GM19395 (cell line): ENCODE measurements around the gene WDR93.
"Not testable (repeated sequence)": the region's sequence is repeated elsewhere in the genome, so short reads cannot be mapped to it uniquely, and the experiment has no call there.

ENCODE experiments used
- ATAC-seq: cut with Tn5 transposase; IDR thresholded peaks from one replicate; pipeline ENCODE4 v1.9.1; 2021; ENCODE audit warnings: mild to moderate bottlenecking, moderate library complexity; ENCODE audit not compliant: unreplicated experiment

Gene WDR93

DNA sequence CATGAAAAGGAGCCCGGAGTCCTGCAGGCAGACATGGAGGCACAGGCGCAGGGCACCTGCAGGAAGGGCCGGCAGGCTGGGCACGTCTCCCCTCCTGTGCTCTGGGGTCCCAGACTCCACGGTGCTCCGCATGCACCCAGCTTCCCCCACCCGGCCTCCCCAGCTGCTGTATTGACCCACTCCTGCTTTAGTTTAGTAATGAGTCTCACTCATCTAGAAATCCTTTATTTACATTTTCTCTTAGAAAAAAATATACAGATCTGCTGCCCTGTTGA lies 94.0 kb downstream of the WDR93 start:
- no peak for ATAC-seq

DNA sequence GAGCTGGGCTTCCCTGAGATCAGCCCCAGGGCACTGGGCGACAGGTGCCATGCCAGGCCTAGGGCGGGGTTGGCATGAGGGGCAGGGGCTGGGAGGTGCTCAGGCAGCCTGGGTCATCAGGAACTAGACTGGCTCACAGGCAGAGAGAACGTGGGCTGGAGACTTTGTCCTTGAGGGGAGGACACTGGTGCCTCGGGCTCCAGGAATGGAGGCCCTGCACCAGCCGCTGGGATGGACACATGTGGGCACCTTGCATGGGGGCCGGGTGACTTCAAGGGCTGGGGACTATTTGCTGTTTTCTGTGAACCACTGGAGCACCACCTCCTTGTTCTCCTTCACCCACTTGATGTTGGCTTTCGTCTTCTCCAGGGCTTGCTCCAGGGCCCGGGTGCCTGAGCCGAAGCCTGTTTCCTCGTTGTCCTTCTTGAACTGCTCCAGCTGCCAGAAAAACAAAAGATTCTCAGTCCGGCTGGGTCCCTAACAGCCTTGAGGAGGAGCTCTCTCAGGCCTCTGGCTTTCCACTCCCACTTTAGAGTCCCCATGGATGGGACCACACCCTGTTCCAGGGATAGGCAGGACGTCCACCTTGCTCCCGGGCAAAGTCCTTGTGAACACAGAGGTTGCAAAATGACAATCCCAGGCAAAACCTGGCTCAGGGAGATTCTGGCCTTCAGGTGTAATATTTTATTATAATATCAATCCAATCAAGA lies 94.6 kb downstream of the WDR93 start:
- ATAC-seq, result no peak

DNA sequence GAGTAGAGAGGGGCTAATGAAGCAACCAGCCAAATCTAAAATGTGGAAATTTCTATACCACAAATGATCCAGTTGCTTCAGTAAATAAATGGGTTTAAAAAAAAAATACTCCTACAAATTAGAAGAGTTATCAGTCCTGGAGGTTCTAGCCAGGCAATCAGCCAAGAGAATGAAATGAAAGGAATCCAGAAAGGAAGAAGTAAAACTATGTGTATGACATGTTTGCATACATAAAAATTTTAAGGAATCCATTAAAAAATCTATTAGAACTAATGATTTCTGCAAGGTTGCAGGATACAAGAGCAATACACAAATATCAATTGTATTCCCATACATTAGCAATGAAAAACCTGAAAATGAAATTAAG lies 95.1 kb downstream of the WDR93 start:
- no peak for ATAC-seq

- ATAC-seq, result no peak
These were observed 97.3 kb downstream of the WDR93 start for GRCh38 chr15:89787944-89788343.

DNA sequence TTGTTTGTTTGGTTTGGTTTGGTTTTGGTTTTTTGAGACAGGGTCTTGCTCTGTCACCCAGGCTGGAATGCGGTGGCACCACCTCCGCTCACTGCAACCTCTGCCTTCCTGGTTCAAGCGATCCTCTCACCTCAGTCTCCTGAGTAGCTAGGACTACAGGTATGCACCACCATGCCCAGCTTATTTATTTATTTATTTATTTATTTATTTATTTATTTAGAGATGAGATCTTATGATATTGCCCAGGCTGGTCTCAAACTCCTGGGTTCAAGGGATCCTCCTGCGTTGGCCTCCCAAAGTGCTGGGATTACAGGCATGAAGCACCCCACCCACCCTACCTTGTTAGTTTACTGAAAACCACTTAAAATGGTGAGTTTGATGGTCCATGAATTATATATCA lies 98.0 kb downstream of the WDR93 start:
- ATAC-seq, result not testable (repeated sequence)

GRCh38 chr15:89790206-89790605 lies 99.6 kb downstream of the WDR93 start:
- ATAC-seq, result no peak

DNA sequence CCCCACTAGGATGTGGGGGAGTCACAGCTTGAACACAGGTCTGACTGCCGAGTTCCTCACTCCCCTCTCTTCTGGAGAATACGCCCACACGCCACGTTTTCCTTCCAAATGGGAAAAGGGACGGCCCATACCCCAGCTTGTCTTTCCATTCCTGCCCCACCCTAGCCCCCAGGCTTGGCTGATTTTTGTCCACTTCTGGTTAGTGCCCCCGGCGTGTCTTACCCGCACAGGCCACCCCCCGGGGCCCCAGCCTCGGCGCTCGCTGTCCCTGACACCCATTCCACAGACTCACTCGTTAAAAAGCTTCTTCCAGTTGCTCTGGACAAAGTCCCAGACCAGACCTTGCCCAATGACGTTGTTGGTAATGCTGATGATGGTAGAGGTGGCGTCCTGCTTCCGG lies 100.0 kb downstream of the WDR93 start:
- no peak for ATAC-seq

DNA sequence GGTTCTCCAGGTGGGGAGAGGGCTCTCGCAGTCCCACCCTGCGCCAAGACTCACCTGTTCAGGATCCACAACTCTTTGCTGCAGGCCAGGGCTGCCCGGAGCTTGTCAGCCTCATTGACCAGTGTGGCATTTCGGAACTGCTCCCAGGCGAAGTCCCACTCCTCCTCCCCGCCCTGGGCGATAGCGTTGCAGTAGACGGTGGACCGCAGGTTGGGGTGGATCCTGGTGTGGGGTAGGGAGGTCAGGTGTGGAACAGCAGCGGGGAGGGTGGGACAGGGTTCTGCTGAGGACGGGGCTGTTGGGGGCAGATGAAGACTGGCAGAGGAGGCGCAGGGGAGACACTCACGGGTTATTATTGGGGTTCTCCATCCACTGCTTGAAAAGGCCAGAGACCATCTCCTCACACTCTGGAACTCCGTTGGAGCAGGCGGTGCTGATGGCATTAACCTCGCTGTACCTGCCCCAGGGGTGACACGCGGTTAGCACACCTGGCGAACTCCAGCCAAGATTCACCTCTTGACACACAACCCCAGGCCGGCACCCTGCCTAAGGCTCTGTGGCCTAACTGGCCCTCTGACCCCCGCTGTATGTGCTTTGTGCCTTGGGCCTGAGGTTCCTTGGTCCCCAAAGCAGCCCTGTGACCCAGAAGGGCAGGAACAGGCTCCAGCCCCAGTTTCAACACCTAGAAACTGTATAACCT lies 101.6 kb downstream of the WDR93 start:
- ATAC-seq, result no peak
